Skeletal muscle cell (primary cell): ENCODE measurements around the gene SCAANT1.

ENCODE experiments used
- DNase-seq: peaks from one replicate; pipeline ENCODE4 v3.0.0-alpha.2; 2010; ENCODE audit warnings: low read depth
- H3K4me3 ChIP-seq: 2 replicates; pipeline ENCODE4 v1.5.1; 2011; ENCODE audit warnings: low read depth, mild to moderate bottlenecking, control low read depth, low read length, moderate library complexity

The SCAANT1 gene

DNA sequence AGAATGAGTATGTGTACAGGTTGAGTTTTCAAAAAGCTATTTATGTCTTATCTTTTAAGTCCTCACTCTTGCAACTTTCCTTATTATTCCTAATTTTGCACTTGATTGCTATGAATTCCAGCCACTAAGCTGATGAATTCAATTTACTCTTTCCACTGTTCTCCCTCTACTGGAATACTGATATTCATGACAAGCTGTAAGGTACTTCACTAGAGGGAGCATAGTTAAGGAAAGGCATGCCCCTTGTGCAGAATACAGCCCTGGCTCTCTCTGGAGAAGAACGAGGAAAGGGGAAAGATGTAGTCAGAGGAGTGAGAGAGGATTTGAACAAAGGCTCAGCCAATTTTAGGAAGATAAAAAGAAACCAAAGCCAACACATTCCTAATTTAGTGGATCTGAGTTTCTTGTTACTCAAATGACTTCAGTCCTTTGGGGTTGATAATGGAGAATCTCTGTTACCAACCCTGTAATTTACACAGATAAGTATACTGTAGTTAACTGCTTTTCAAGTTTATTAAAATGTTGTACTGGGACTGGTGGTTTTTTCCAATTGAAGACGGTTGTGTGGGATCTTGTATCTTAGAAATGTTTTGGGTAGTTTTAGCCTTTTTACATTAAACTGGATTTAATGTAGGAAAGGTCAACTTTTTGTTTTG lies 4.0 kb downstream of the SCAANT1 start:
- DNase-seq = no peak
- no peak overlapping the region for H3K4me3 ChIP-seq

DNA sequence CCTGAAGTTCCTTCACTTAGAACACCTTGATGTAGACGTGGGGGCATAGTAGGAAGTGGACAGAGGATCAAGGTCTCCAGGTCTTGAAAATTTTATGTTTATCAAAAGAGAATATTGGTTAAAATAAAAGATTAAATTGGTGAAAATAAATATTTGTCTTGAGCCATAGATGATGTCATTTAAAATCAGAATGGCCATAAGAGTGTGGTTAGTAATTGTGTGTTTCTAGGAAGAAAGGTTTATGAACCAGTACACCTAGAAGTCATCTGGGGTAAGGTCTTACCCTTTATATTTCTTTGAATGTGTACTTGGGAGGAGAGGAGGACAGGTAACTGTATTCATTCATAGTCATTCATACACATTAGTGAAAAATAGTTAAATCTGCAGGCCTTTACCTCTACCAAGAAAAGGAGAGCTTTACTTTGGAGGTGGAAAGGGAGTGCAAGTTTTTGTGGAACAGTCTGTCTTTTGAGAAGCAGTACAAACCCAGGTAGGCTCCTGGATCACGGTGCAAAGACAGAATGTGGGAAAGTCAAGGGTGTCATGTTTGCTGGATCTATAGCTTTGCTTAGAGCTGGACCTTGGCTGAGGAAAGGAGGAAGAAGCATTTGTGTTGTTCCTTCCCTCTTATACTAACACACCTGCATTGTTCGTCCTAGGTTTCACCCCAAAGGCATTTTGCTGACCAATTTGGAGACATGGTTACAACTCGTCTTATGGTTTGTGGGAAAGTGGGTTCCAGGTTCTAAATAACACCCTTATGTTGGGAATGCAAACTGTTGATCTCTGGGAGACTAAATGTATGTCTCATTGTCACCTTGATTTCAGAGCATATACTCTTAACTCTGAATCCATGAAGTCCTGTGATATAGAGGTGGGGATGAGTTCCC lies 6.2 kb downstream of the SCAANT1 start:
- no peak overlapping the region for H3K4me3 ChIP-seq
- DNase-seq = no peak

DNA sequence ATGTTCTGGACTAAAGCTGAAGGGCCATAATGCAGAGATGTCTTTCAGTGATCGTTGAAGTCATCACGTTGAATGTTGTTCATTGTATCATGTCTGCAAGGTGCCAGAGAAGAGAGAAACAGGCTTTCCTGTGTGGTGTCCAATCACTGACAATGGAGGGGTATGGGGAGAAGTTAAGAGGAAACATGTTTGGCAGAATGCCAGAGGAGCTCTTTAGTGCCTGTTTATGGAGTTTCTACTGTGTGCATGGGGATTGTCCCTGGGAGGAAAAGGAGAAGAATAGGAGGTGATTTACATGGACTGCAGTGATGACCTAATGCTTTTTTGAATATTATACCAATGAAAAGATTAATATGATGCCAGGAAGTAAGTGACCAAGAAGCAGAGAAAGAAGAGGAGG lies 11.7 kb downstream of the SCAANT1 start:
- H3K4me3 ChIP-seq = no peak overlapping the region
- DNase-seq = no peak

DNA sequence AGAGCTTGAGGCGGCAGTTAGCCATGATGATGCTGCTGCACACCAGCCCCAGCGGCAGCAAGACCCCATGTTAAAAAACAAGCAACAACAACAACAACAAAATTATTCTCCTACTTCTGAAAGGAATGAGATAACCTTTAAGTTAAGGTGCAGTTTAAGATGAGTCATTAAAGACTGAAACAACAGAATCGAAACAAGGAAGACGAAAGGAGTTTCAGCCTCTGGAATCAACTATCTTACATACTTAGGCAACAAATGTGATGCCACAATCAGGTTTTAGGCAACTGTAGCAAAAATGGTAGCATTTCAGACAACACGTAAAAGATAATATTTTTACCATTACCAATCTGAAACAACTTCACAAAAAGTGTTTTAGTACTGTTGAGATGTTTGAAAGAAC lies 12.2 kb downstream of the SCAANT1 start:
- no peak for DNase-seq
- no peak overlapping the region for H3K4me3 ChIP-seq

DNA sequence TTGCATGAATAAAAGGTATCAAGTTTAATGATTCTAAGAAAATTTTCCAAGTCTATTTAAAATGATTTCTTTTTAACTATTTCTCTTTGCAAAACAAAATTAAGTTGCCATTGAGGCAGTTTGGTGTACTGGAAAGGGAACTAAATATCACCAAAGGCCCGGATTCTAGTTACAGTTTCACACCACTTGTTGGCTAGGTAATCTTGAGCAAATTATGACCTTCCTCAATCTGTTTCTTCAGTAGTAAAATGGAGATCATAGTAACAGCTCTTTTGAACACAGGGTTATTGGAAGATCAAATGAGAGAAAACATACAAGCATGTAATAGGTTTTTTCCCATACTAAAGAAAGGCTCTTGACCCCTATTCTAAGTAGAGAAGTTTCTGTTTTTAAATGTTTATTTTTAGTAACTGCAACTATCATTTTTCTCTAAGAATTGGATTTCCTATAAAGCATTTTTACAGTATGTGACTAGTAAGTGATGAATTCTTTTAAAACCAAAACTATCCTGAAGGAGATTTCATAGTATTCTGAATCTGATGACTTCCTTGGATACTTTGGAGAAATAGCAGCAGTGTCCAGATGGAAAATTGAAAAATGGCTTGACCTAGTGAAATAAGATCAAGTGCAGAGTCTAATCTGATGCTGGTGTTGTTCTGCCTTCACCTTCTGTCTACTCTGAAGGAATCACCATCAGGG lies 15.7 kb downstream of the SCAANT1 start:
- no peak for DNase-seq
- no peak overlapping the region for H3K4me3 ChIP-seq

DNA sequence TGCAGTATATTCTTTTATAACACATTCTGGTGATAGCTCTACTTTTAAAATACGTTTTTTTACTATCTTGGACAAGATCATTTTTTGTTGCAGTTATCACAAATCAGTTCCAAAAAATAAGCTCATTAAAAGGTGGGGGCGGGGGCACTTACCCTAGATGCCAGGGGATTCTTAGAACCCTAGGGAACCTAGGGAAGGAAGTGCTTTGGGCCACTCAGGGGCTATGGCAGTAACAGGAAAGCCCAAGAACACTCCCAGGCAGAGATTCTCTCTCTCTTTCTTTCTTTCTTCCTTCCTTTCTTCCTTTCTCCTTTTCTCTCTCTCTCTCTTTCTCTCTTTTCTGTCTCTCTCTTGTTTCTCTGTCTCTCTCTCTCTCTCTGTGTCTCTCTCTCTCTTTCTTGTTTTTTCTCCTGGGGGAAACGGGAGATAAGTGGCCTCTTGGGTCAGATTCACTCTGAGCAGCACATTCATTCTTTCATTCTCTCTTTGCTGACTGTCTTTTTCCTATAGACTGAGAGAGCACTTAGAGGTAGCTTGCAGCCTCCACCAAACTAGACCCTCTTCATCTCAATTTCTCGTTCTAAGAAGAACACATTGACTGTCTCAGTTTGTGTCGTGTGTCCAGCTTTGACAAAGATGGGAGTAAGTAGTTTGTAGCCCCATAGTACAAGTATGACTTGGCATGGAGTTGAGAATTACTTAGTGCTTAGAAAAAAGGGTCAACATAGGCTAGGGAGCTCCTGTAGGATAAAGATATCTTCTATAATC lies 16.6 kb downstream of the SCAANT1 start:
- H3K4me3 ChIP-seq = no peak overlapping the region

DNA sequence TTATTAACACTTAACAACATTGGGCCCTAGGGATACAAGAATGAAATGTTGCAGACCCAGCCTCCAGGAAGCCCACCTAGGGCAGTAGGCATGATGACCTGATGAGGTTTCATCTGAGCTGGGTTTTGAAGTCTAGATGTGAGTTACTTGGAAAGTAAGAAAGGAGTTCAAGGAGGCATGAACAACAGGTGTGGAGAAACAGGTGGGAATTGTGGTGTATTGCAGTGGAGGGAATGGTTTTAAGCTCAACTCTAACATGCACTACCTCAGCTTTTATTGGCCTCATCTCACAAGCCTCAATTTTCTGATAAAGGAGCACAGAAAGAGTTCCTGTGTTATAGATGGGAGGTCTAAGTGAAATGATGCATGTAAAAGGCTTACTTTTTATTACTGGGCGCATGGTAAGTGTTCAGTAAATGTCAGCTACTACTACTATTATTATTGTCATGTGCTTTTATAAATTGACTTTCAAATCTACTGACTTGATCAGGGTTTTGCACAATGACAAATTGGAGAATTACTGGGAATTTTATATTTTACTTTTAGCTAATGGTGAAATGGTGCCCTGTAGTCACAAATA lies 19.3 kb downstream of the SCAANT1 start:
- DNase-seq = no peak
- H3K4me3 ChIP-seq = no peak overlapping the region

More for the DNA sequence above, 16.6 kb downstream of the SCAANT1 start:
- DNase-seq = no peak

DNA sequence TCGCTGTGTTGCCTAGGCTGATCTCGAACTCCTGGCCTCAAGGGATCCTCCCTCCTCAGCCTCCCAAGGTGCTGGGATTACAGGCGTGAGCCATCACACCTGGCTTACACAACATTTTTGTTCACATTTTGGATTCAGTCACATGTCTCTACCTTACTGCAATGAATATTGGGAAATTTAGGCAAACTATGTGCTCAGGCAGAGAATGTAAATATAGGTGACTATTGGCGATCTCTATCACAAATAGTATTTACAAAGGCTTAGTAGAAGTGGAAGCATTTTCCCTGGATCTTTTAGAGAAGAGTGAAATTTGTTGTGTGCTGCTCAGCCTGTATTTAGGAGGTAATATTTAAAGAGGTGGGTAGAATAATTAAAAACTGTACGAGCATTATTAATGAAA lies 20.7 kb downstream of the SCAANT1 start:
- H3K4me3 ChIP-seq = no peak overlapping the region
- no peak for DNase-seq

DNA sequence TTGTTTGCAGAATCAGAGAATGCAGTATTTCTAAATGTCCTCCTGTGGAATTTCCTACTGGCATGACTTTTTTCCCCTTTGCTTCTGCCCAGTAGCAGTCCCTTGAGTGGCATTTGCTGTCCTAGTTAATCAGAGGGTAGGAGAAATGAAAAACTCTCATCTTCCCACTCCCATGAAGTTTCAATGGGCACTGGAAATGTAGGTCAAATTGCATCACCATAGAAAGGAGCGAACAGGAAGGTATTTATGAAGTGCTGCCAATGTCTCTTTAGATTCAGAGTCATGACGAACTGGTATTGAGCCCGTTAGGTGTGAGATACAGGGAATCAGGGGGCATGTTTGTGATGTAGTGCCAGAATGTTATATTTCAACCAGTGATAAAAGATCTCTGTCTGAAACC lies 25.3 kb downstream of the SCAANT1 start:
- DNase-seq = no peak
- H3K4me3 ChIP-seq = no peak overlapping the region

DNA sequence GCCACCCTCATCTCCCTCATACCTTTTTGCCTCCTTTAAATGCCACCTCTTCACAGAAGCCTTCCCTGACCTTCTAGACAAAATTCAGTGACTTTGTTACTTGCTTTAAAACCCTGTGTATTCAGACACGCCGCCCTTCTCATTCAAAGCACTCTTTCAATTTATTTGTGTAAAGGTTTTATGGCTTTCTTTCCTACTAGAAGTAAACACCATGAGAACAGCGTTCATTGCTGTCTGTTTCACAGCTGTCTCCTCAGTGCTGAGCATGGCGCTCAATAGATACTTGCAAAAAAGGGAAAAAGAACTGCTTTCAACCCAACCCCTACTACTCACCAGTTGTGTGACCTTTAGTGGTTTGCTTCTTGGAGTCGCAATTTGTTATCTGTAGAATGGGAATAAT lies 31.5 kb downstream of the SCAANT1 start:
- no peak for DNase-seq
- no peak overlapping the region for H3K4me3 ChIP-seq

DNA sequence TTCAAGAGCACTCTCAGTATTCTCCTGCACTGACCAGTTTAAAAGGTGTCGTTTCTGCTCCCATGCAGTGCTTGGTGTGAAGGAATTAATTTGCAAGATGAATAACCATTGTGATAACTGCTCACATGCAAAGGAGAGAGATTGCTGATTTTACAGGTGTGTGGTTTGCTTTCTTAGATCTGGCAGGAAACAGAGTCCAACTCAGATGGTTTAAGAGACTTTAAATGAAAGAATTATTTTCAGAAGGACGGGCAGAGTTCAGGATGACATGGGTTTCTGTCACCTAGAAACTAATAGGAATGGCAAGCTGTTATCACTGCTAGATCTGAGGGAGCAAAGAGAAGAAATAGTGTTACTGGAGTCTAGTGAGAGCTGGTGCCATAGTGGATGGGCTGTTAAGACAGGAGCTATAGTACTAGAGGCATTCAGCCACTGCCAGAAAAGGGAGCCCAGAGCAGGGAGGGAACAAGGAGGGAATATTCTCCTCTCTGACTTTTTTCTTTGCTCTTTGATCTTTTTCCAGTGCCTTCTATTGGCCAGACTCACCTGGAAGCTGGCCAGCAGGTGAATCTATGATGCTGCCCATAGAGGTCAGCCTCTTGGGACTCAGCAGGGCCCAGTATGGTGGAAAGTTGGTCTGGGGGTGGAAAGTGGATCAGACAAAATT lies 33.7 kb downstream of the SCAANT1 start:
- H3K4me3 ChIP-seq = no peak overlapping the region
- no peak for DNase-seq

DNA sequence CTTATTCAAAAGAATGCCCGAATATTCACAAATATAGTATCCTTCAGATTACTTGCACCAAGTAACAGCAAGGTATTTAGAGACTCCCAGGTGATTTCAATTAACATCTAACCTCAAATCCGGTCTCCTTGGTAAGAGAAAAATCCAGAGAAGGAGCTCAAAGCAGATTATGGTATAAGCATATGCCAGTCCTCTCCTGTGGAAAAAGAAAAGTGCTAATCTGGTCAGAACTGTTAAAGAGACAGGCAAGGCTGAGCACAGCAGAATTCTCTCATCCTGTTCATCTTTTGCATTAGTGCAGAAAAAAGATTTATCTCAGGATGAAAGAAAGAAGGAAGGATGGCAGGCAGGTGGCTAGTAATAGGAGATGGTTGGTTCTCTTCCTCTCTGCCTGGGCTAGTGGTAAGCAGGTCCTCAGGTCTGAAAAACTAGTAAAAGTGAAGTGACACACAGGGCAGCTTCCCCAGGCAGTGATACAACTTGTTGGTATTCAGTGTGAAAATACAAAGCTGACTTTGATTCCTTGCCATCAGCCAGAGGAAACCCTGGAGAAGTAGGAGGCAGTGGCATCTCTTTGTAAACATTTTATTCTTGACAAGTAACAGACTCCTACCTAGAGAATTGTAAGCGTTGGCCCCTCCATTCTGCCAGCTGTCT lies 34.3 kb downstream of the SCAANT1 start:
- peak; percentile 17 for DNase-seq

DNA sequence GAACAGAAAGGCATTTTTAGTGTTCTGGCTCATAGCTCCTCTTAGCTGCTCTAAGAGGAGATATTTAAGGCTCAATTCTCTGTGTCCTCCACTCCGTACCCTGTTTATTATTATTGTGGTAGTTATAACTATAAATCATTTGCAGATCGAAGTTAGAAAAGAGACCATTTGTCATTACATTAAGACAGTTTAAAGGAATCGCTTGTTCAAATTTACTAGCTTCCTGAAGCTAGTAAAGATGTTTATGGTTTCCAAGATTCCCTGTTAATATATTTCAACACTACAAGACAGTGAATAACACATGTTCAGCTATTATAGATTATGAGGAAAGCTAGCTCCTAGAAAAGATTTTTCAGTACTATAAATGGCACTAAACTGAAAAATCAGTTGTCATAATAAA lies 35.9 kb downstream of the SCAANT1 start:
- no peak overlapping the region for H3K4me3 ChIP-seq
- no peak for DNase-seq

More for the DNA sequence above, 34.3 kb downstream of the SCAANT1 start:
- no peak overlapping the region for H3K4me3 ChIP-seq

DNA sequence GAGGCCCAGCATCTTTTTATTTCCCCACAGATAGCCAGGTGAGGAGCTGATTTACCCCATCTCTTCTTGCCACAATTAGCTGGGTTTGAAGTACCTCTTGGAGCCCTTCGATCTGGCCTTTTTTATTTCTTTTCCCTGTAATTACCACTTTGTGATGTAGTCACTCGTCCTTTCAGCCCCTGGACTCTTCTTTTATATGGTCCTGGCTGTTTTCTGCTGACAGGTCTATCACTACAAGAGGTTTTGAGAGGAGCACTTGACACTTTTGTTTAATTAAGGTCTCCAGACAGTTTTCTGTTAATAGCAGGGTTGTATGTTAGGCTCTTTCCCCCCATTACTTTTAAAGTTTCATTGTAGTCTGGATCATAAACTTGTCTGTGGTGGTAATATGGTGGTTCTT lies 36.7 kb downstream of the SCAANT1 start:
- no peak overlapping the region for H3K4me3 ChIP-seq
- no peak for DNase-seq

DNA sequence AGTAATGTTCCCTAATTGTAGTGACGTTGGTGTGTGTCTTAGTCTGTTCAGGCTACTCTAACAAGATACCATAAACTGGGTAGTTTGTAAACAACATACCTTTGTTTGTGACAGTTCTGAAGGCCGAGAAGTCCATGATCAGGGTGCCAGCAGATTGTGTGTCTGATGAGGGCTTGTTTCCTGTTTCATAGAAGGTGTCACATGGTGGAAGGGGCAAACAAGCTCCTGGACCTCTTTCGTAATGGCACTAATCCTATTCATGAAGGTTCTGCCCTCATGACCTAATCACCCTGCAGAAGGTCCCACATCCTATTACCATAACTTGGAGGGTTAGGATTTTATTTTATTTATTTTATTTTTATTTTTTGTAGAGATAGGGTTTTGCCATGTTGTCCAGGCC lies 37.4 kb downstream of the SCAANT1 start:
- no peak for DNase-seq
- H3K4me3 ChIP-seq = no peak overlapping the region

DNA sequence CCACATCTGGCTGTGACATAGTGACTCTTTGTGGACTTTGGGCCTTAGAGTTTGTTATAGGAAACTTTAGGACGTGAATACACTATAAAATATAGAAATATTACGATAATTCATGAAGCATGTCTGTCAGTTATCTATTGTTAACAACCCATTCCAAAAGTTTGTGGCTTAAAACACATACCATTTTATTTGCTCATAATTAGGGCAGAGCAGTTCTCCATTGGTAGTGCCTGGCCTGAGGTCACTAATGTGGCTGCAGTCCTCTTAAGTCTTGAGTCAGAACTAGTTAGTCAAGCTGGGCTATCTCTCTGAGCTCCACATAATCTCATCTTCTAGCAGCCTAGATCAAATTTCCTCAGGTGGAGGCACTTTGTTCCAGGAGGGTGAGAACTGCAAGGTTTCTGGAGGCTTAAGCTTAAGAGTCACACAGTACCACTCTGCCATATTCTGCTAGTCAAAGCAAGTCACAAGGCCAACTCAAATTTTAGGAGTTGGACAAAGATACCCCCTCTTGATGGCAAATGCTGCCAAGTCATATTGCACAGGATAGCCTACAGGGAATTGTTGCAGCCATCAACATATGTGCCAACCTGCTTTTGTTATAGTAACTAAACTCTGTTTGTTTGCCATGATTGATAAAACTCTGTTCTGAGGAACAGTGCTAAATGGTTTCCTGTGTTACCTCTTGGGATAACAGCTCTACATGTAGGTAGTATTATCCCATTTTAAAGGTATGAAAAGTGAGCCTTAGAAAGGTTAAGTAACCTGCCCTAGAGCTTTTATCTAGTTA lies 39.9 kb downstream of the SCAANT1 start:
- H3K4me3 ChIP-seq = no peak overlapping the region
- peak; percentile 39 for DNase-seq

DNA sequence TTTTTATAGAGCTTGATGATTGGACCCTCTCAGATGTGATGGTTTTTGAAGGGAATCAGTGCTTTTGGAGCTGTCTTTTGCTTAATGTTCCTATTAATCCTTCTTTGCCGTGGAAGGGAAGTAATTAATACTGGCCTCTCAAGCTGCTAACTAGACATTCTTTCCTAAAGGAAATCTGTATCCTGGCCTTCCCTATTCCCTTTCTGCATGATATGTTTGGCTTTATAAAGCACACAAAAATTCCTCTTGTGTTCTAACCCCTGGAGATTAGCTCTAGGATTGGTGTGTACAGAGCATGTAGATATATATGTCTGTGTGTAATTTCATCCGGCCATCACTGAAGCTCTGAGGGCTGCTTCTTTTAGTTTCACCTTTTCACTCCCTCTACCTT lies 41.6 kb downstream of the SCAANT1 start:
- no peak overlapping the region for H3K4me3 ChIP-seq
- DNase-seq = no peak
